Dedifferentiated amniotic fluid mesenchymal stem cell (primary cell): ENCODE measurements around the gene CCBE1.
A peak's percentile ranks its signal among the peaks of the same experiment; 100 is the strongest.

Source experiments
- DNase-seq: peaks from one replicate; pipeline ENCODE4 v3.0.0-alpha.2; 2016; ENCODE audit errors: extremely low spot score

The CCBE1 gene

GRCh38 chr18:59498506-59499086 lies 198.6 kb downstream of the CCBE1 start:
- DNase-seq: no peak

- DNase-seq: no peak
Observed at GRCh38 chr18:59492756-59493421, 204.3 kb downstream of the CCBE1 start.

- DNase-seq: no peak
Observed at GRCh38 chr18:59488899-59489298, 208.3 kb downstream of the CCBE1 start.

- DNase-seq: no peak
Observed at GRCh38 chr18:59485382-59485781, 211.8 kb downstream of the CCBE1 start.

- DNase-seq: peak; percentile 44
Observed at GRCh38 chr18:59484561-59485328, 212.5 kb downstream of the CCBE1 start.

GRCh38 chr18:59484131-59484530 lies 213.1 kb downstream of the CCBE1 start:
- DNase-seq: no peak

GRCh38 chr18:59481436-59481835 lies 215.8 kb downstream of the CCBE1 start:
- DNase-seq: no peak

GRCh38 chr18:59479776-59480175 lies 217.4 kb downstream of the CCBE1 start:
- no peak for DNase-seq

GRCh38 chr18:59478591-59478990 lies 218.6 kb downstream of the CCBE1 start:
- DNase-seq: peak; percentile 70

GRCh38 chr18:59477849-59478248 lies 219.4 kb downstream of the CCBE1 start:
- DNase-seq: no peak

- DNase-seq: no peak
Observed at GRCh38 chr18:59470561-59471121, 226.6 kb downstream of the CCBE1 start.

- DNase-seq: no peak
Observed at GRCh38 chr18:59469463-59470180, 227.6 kb downstream of the CCBE1 start.

- no peak for DNase-seq
Observed at GRCh38 chr18:59468821-59469220, 228.4 kb downstream of the CCBE1 start.

GRCh38 chr18:59467497-59467896 lies 229.7 kb downstream of the CCBE1 start:
- no peak for DNase-seq

- DNase-seq: no peak
Observed at GRCh38 chr18:59466980-59467379, 230.2 kb downstream of the CCBE1 start.

- DNase-seq: no peak
Observed at GRCh38 chr18:59464486-59464885, 232.7 kb downstream of the CCBE1 start.

GRCh38 chr18:59461171-59461570 lies 236.1 kb downstream of the CCBE1 start:
- no peak for DNase-seq

- DNase-seq: no peak
Observed at GRCh38 chr18:59460072-59460420, 237.2 kb downstream of the CCBE1 start.

- DNase-seq: peak; percentile 76
Observed at GRCh38 chr18:59459369-59460071, 237.7 kb downstream of the CCBE1 start.

- no peak for DNase-seq
Observed at GRCh38 chr18:59458575-59458974, 238.6 kb downstream of the CCBE1 start.

GRCh38 chr18:59456657-59457056 lies 240.6 kb downstream of the CCBE1 start:
- no peak for DNase-seq
